PFSK-1 (cell line): ENCODE measurements around the gene MIPEP.

Source experiments
- POLR2AphosphoS5 ChIP-seq: IDR thresholded peaks from 2 replicates; pipeline ENCODE4 v1.6.1; 2012; ENCODE audit warnings: low read depth, mild to moderate bottlenecking, control low read depth, low read length, moderate library complexity
- SIN3A ChIP-seq: IDR thresholded peaks from 2 replicates; pipeline ENCODE4 v1.6.1; 2012; ENCODE audit warnings: mild to moderate bottlenecking, low read length, moderate library complexity, borderline replicate concordance; ENCODE audit not compliant: insufficient read depth
- TAF1 ChIP-seq: IDR thresholded peaks from 2 replicates; pipeline ENCODE4 v1.6.1; 2012; ENCODE audit warnings: low read length, control low read depth, borderline replicate concordance; ENCODE audit not compliant: insufficient read depth
- TF ChIP-seq, protein P1 (sequence below), 2 experiments: IDR thresholded peaks; 2 replicates each; pipeline versions ENCODE4 v1.6.1 to v1.8.0; 2011 to 2012; ENCODE audit warnings: low read depth in 2 of 2, low read length in 2 of 2, control low read depth in 1 of 2, inconsistent platforms in 1 of 2, mild to moderate bottlenecking in 1 of 2, moderate library complexity in 1 of 2; ENCODE audit not compliant: insufficient read depth in 1 of 2

DNA sequence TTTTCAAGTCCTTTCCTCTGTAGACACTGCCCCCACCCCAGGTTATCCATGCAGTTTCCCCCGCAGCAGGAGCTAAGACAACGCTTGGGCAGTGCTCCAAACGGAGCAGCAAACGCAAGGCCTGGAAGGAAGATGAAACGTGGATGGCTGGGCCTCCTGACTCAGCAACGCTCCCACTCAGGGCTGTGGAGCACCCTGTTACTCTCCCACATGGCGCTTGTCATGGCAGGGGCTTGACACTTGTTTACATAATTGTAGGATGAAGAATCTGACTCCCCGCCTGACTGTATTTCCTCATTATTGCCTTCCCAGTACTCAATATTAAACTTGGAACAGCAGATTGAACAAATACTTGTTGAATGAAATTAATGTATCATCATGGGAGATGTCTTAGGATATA, 8.9 kb upstream of the MIPEP start:
- TF ChIP-seq, protein P1, sequence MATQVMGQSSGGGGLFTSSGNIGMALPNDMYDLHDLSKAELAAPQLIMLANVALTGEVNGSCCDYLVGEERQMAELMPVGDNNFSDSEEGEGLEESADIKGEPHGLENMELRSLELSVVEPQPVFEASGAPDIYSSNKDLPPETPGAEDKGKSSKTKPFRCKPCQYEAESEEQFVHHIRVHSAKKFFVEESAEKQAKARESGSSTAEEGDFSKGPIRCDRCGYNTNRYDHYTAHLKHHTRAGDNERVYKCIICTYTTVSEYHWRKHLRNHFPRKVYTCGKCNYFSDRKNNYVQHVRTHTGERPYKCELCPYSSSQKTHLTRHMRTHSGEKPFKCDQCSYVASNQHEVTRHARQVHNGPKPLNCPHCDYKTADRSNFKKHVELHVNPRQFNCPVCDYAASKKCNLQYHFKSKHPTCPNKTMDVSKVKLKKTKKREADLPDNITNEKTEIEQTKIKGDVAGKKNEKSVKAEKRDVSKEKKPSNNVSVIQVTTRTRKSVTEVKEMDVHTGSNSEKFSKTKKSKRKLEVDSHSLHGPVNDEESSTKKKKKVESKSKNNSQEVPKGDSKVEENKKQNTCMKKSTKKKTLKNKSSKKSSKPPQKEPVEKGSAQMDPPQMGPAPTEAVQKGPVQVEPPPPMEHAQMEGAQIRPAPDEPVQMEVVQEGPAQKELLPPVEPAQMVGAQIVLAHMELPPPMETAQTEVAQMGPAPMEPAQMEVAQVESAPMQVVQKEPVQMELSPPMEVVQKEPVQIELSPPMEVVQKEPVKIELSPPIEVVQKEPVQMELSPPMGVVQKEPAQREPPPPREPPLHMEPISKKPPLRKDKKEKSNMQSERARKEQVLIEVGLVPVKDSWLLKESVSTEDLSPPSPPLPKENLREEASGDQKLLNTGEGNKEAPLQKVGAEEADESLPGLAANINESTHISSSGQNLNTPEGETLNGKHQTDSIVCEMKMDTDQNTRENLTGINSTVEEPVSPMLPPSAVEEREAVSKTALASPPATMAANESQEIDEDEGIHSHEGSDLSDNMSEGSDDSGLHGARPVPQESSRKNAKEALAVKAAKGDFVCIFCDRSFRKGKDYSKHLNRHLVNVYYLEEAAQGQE (IDR thresholded peaks at IDR 0.05; ENCODE audit: insufficient read depth in 1 of 2, low read depth in 2 of 2, low read length in 2 of 2), result no peak
- TF ChIP-seq TAF1 (no peak), POLR2AphosphoS5 (no peak), SIN3A (no peak)
